Subcutaneous abdominal adipose tissue (tissue), 5 donors: ENCODE results near the gene UNC13A.
"Not testable (repeated sequence)": the region's sequence is repeated elsewhere in the genome, so short reads cannot be mapped to it uniquely, and the experiment has no call there.

Experiments used
- H3K27ac ChIP-seq: one replicate; pipeline ENCODE4 v1.7.0; 2013; ENCODE audit warnings: low read depth, mild to moderate bottlenecking, inconsistent platforms, low read length, moderate library complexity
- H3K27me3 ChIP-seq, 5 donors: one replicate each; pipeline ENCODE4 v1.7.0; 2013; ENCODE audit warnings: low read length in 5 of 5, inconsistent platforms in 1 of 5; ENCODE audit not compliant: control insufficient read depth in 5 of 5, insufficient read depth in 4 of 5
- H3K36me3 ChIP-seq, 5 donors: one replicate each; pipeline ENCODE4 v1.7.0; 2013; ENCODE audit warnings: low read length in 5 of 5; ENCODE audit not compliant: control insufficient read depth in 5 of 5, insufficient read depth in 5 of 5
- H3K4me1 ChIP-seq, 5 donors: one replicate each; pipeline ENCODE4 v1.7.0; 2013; ENCODE audit warnings: low read length in 5 of 5, mild to moderate bottlenecking in 3 of 5, moderate library complexity in 1 of 5; ENCODE audit not compliant: control insufficient read depth in 5 of 5, insufficient read depth in 5 of 5
- H3K4me3 ChIP-seq, 5 donors: one replicate each; pipeline ENCODE4 v1.7.0; 2013; ENCODE audit warnings: low read length in 5 of 5, low read depth in 1 of 5
- H3K9ac ChIP-seq, 5 donors: one replicate each; pipeline ENCODE4 v1.7.0; 2013; ENCODE audit warnings: low read length in 5 of 5, mild to moderate bottlenecking in 4 of 5, moderate library complexity in 3 of 5
- H3K9me3 ChIP-seq, 5 donors: one replicate each; pipeline ENCODE4 v1.7.0; 2013; ENCODE audit warnings: low read length in 5 of 5; ENCODE audit not compliant: control insufficient read depth in 5 of 5
- donor health status: healthy.
- donor health status: healthy.
- donor health status: healthy.
- donor health status: healthy.
- donor health status: healthy.

UNC13A gene

DNA sequence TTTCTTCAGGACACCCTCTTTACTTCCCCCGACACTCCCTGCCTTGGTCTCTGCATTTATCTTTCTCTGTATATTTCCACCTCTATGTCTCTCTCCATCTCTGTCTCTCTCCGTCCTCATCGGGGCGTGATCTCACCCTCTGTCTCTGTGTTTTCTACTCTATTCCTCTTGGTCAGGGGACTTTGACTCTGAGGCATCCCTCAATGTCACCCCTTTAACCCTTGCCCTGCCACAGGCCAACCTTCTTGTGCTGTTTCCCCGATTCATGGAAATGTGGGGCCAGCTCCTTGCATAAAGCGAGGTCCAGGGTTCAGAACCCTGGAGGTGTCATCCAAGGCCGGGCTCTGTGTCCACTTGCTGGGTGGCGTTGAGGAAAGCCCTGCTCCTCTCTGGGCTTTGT lies 85.9 kb downstream of the UNC13A start:
- peaks cover 9 to 20% (median 11%) of the 10 kb centered on the region in 5 donors for H3K27me3 ChIP-seq
- no peak overlapping the region for H3K4me3 ChIP-seq
- no peak overlapping the region for H3K27ac ChIP-seq
- no peaks in the 10 kb centered on the region for H3K9me3 ChIP-seq
- H3K36me3 ChIP-seq, result no peaks in the 10 kb centered on the region
- peaks cover 0 to 15% (median 11%) of the 10 kb centered on the region in 5 donors for H3K4me1 ChIP-seq
- no peak overlapping the region for H3K9ac ChIP-seq

DNA sequence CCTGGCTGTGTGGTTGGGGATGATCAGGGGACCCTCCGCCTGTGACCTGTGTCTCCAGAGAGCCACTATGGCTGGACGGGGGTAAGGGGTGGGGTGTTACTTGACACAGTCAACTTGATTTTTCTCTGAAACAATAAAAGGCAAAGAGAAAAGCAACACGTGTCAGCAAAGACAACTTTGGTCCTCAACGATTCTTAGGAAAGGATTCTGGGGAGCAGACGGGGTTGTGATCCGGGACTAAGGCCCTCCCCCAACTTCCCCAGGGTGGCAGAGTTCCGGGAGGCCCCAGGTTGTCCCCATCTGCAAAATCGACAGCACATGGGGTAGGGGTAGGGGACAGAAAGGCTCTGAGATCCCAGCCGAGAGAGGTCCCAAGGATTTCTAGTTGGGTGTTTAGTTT lies 86.5 kb downstream of the UNC13A start:
- Histone ChIP-seq H3K4me1 (peaks cover 0 to 13% (median 11%) of the 10 kb centered on the region in 5 donors), H3K27me3 (peaks cover 9 to 20% (median 11%) of the 10 kb centered on the region in 5 donors), H3K27ac (no peak overlapping the region), H3K36me3 (no peaks in the 10 kb centered on the region), H3K4me3 (no peak overlapping the region), H3K9ac (no peak overlapping the region), H3K9me3 (no peaks in the 10 kb centered on the region)

DNA sequence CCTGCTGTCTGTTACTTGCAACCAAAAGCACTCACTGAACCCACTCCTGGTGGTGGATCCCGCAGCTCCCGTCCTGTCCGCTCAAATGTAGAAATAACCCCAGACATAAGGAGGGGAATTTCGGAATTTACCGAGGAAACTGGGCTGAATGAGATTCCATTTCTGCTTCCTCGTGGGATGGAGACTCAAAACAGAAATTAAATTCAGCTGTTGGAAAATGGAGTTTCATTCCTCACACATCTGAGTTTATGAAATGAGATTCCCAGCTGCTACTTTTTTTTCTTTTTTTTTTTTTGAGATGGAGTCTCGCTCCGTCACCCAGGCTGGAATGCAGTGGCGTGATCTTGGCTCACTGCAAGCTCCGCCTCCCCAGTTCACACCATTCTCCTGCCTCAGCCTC lies 88.4 kb downstream of the UNC13A start:
- no peak overlapping the region for H3K4me3 ChIP-seq
- H3K9me3 ChIP-seq, result no peaks in the 10 kb centered on the region
- H3K9ac ChIP-seq, result no peak overlapping the region
- H3K4me1 ChIP-seq, result no peaks in the 10 kb centered on the region
- H3K27me3 ChIP-seq, result peaks cover 9 to 14% (median 11%) of the 10 kb centered on the region in 5 donors
- H3K27ac ChIP-seq, result no peak overlapping the region
- H3K36me3 ChIP-seq, result no peaks in the 10 kb centered on the region

DNA sequence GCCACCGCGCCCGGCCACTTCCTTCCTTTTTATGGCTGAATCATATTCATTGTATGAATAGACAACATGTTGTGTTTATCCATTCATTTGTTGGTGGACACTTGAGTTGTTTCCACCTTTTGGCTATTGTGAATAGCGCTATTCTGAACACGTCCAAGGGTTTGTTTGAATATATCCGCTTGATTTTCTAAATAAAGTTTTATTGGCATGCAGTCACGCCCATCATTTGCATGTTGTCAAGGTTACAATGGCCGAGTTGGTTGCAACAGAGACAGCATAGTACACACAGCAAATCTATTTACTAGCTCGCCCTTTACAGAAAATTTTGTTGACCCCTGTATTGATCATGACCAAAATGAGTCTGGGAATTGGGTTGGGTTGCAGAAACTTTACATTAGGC lies 89.2 kb downstream of the UNC13A start:
- H3K4me1 ChIP-seq, result no peaks in the 10 kb centered on the region
- no peaks in the 10 kb centered on the region for H3K36me3 ChIP-seq
- no peaks in the 10 kb centered on the region for H3K9me3 ChIP-seq
- H3K4me3 ChIP-seq, result no peak overlapping the region
- H3K27ac ChIP-seq, result no peak overlapping the region
- H3K9ac ChIP-seq, result no peak overlapping the region
- H3K27me3 ChIP-seq, result peaks cover 7 to 14% (median 9%) of the 10 kb centered on the region in 5 donors

DNA sequence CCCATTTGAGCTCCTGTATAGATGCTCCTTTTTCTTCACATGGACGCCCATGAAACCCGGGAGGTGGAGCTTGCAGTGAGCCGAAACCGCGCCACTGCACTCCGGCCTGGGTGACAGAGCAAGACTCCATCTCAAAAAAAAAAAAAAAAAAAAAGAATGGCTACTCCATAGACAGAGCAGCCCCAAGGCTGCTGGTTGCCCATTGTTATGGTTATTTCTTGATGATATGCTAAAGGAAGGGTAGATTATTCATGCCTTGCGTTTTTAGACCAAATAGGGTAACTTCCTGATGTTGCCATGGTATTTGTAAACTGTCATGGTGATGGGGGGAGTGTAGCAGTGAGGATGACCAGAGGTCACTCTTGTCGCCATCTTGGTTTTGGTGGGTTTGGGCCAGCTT lies 90.1 kb downstream of the UNC13A start:
- not testable (repeated sequence) for H3K4me1 ChIP-seq, H3K9me3 ChIP-seq, H3K4me3 ChIP-seq, H3K27ac ChIP-seq, H3K9ac ChIP-seq, H3K36me3 ChIP-seq
- H3K27me3 ChIP-seq, result peaks cover 6 to 12% (median 8%) of the 10 kb centered on the region in 5 donors

DNA sequence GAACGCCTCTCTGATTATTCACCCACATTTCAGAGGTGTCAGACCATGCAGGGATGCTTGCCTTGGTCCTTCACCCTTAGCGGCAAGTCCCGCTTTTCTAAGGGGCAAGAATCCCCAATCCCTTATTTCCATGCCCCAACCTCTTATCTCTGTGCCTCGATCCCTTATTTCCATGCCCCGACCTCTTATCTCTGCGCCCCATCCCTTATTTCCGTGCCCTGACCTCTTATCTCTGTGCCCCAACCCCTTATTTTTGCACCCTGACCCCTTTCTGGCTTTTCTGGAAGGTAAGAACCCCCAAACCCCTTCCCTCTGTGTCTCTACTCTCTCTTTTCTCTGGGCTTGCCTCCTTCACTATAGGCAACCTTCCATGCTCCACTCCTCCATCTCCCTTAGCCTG lies 93.9 kb downstream of the UNC13A start:
- H3K4me1 ChIP-seq, H3K4me3 ChIP-seq, H3K9me3 ChIP-seq: not testable (repeated sequence)

DNA sequence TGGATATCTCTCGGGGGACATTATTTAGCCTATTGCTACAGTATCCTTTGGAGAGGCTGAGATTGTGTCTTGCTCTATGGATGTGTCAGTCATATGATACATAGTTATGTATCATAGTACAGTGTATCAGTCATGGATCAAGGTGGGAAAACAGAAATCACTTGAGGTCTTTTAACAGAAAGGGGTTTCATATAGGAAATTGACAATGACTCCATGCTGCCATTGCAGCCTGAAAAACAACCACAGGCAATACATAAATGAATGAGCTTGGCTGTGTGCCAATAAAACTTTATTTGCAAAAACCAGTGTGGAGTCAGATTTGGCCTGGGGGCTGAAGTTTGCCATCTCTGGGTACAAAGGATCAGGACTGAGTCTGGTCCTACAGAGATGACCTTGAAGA lies 97.3 kb downstream of the UNC13A start:
- no peaks in the 10 kb centered on the region for H3K36me3 ChIP-seq
- no peak overlapping the region for H3K27ac ChIP-seq
- no peak overlapping the region for H3K4me3 ChIP-seq
- H3K4me1 ChIP-seq, result no peaks in the 10 kb centered on the region
- no peaks in the 10 kb centered on the region for H3K27me3 ChIP-seq
- H3K9me3 ChIP-seq, result no peaks in the 10 kb centered on the region
- no peak overlapping the region for H3K9ac ChIP-seq

More for the DNA sequence above, 93.9 kb downstream of the UNC13A start:
- H3K36me3 ChIP-seq, H3K9ac ChIP-seq, H3K27ac ChIP-seq, H3K27me3 ChIP-seq: not testable (repeated sequence)

DNA sequence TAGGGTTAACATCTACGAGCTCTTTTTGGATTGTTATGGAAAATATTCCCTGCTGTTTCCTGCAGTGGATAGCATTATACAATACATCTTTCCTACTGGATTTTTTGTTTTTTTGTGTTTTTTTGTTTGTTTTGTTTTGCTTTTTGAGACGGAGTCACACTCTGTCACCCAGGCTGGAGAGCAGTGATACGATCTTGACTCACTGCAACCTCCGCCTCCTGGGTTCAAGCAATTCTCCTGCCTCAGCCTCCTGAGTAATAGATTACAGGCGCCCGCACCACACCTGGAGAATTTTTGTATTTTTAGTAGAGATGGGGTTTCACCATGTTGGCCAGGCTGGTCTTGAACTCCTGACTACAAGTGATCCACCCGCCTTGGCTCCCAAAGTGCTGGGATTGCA lies 102.8 kb downstream of the UNC13A start:
- H3K27ac ChIP-seq, H3K27me3 ChIP-seq, H3K4me3 ChIP-seq, H3K9me3 ChIP-seq, H3K9ac ChIP-seq, H3K4me1 ChIP-seq: not testable (repeated sequence)
- peaks cover 0 to 27% (median 27%) of the 10 kb centered on the region in 5 donors for H3K36me3 ChIP-seq

DNA sequence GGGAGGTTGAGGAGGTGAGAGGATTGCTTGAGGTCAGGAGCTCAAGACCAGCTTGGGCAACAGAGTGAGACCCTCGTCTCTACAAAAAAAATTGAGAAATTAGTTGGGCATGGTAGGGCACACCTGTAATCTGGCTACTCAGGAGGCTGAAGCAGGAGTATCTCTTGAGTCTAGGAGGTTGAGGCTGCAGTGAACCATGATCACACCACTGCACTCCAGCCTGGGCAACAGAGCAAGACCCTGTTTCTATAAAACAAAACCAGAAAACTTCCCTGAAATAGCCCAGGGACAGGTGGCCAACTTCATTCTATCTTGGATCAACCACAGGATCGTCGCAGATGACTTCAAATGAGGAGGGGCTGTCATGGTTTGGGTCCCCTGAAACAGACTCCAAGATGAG lies 104.0 kb downstream of the UNC13A start:
- Histone ChIP-seq H3K9ac (no peak overlapping the region), H3K4me3 (no peak overlapping the region), H3K9me3 (no peaks in the 10 kb centered on the region), H3K36me3 (peaks cover 0 to 39% (median 37%) of the 10 kb centered on the region in 5 donors), H3K27ac (no peak overlapping the region), H3K27me3 (no peaks in the 10 kb centered on the region), H3K4me1 (peaks cover 0 to 4% (median 3%) of the 10 kb centered on the region in 5 donors)

DNA sequence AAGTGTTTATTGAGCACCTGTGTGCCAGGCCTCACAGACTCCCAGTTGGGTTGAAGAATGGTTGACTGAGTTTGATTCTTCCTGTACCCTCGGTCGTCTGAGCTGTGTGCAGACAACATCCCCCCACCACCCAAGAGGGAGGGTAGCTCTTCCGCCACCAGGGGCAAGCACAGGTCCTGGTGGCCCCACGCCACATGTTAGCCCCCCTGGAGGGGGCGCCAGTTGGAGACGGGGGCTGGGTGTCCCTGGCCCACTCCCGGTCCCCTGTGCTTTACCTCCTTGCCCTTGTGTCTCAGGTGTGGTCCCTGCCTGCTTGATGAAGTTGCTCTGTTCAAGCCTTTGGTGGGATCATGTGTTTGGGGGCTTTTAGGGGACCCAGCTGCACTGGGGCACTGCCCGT lies 105.5 kb downstream of the UNC13A start:
- H3K9ac ChIP-seq, result no peak overlapping the region
- peaks cover 0 to 54% (median 47%) of the 10 kb centered on the region in 5 donors for H3K36me3 ChIP-seq

More for the DNA sequence above, 105.5 kb downstream of the UNC13A start:
- H3K27me3 ChIP-seq, result no peaks in the 10 kb centered on the region
- no peaks in the 10 kb centered on the region for H3K9me3 ChIP-seq
- H3K4me3 ChIP-seq, result no peak overlapping the region
- peaks cover 0 to 4% (median 3%) of the 10 kb centered on the region in 5 donors for H3K4me1 ChIP-seq
- no peak overlapping the region for H3K27ac ChIP-seq
